DMS153 treated with DMSO at 0.1 percent for 48 hours (cell line): ENCODE measurements around the gene MEIKIN.

Source experiments
- DNase-seq: peaks from one replicate; lab custom pipeline; 2025; ENCODE audit not compliant: unreplicated experiment; lab: John Stamatoyannopoulos, UW

The MEIKIN gene

DNA sequence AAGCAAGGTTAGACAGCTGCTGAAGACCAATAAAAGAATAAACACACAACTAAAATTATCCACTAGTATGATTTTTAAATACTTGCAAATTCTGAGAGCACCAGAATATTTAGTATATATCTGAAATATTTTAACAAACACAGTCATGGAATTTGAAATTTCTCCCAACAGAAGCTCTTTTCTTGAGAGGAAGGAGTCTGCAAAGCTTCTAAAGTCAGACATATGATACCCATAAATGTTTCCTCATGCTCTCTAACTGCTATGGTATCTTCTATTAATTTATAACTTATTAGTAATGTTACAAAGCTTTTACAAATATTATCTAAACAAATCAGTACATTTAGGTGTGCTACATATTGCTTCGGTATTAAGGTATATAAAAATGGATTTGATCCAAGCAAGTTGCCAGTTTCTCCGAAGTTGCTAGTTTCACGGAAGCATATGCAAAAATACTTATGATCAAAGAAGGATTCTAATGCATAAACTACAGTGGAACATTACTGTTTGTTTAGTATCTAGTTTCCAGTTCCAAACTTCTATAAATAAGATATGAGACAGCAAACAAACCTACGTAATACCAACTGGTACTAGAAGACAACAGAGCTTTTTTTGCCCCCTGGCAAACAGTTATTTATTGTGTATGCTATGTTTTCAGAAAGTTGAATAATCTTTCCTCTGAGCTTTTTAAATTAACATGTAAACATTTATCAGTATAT, 170.7 kb downstream of the MEIKIN start:
- DNase-seq = no peak

DNA sequence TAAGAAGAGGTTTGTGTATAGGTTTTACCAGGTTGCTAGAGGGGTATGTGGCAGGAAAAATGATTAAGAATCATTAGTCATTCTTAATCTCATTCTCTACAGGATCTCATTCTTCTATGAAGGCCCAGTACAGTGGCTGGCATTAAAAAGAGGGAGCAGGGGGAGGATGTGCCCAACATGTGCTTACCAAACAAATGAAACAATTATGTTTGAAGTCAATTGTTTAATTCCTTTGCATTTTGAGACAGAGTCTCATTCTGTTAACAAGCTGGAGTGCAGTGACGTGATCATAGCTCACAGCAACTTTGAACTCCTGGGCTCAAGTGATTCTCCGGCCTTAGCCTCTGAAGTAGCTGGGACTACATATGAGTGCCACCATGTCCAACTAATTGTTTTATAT, 171.7 kb downstream of the MEIKIN start:
- no peak for DNase-seq

DNA sequence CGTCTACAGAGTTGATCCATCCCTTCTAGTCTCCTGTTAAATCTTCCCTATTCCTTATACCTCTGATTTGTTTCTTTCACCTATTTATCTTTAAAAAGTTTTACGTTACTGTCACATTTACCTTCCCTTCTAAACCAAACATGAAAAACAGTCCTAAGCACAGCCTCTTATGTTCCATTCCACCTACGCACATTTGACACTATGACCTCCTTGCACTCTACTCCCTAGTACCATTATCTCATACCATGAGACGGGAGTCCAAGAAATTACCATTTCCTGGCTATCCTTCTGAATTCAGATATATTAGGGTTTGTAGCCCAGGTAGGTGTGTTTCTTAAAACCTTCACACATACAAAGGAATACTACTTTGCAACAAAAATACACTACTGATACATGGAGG, 173.8 kb downstream of the MEIKIN start:
- no peak for DNase-seq

DNA sequence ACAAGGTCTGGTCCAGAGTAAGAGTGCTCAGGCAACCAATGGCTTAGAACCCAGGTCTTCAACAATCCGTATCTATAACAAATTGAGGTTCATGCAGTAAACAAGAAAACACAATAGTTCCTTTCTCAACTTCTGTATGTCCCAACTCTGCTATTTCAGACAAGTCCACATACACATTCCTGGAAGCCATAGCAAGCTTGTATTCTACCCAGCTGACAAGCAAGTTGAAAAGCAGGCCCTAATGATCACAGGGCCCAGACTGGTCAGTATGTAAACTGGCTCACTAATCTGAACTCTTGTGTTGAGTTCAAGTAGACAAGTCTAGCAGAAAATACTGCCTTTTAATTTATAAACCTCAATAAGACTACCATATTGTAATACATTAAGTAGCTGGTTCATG, 175.5 kb downstream of the MEIKIN start:
- DNase-seq = no peak

DNA sequence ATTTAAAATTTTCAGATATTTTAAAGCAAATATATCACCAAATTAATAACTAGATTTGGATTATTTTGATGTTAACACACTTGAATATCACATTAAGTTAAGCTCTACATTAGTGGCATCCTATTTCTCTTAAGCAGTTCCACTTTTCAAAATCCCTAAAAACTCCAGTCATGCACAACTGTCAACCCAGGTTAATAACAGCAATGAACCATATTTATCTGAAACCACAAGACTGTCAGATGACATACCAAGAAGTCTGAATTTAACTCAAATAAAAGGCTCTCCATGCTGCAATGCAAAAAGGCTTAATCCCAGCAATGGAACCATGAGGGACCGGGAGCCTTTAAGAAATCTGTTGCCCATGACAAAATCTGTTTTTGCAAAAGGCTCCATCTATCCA, 176.1 kb downstream of the MEIKIN start:
- no peak for DNase-seq

DNA sequence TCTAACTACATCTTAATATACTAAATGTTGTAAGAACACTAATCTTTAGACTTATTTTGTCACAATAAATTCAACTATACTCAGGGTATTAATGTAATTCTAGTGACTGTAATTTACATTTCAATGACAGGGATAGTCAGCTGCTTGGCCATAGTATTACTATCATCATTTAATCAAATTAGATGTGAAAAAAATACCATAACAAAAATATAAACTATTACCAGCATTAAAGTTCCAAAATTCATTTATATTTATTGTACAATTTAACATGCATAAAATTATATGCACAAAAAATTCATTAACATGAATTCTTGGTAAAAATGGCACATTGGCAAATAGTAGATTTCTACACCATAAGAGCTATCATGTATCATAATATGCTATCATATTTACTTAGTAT, 177.6 kb downstream of the MEIKIN start:
- no peak for DNase-seq

DNA sequence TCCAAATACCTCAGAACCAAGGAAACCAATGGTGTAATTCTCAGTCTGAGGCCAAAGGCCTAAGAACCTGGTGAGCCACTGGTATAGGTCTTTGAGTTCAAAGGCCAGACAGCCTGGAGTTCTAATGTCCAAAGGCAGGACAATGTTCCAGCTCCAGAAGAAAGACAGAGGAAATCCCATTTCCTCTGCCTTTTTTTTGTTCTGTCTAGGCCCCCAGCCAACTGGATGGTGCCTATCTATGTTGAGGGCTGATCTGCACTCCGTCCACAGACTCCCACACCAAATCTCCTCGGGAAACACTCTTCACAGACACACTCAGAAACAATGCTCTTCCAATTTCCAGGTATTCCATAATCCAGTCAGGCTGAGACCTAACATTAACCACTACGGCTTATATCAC, 178.8 kb downstream of the MEIKIN start:
- no peak for DNase-seq

DNA sequence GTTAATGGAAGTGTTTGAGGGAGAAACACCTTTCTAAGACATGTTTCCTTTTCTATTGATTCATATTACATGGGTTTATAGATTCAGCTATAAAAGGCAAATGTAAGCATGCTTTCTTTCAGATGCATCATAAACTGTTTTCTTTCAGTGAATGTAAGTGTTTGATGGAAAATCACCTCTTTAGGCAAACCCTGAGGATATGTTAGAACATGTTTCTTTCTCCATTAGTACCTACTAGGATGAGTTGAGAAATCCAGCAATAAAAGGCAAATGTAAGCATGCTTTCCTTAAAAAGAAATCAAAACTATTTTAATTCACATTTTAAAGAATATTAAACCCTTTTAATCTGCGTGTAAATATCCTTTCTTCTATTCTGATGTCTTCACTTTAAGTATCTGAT, 180.2 kb downstream of the MEIKIN start:
- DNase-seq = no peak

DNA sequence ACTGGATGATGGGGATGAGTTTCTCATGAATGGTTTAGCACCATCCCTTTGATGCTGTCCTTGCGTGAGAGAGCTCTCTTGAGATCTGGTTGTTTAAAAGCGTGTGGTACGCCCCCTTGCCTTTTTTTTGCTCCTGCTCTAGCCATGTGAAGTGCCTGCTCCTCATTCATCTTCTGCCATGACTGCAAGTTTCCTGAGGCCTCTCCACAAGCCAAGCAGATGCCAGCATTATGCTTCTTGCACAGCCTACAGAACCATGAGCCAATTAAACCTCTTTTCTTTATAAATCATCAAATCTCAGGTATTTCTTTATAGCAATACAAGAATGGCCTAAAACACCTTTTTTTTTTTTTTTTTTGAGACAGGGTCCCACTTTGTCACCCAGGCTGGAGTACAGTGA, 181.5 kb downstream of the MEIKIN start:
- no peak for DNase-seq

DNA sequence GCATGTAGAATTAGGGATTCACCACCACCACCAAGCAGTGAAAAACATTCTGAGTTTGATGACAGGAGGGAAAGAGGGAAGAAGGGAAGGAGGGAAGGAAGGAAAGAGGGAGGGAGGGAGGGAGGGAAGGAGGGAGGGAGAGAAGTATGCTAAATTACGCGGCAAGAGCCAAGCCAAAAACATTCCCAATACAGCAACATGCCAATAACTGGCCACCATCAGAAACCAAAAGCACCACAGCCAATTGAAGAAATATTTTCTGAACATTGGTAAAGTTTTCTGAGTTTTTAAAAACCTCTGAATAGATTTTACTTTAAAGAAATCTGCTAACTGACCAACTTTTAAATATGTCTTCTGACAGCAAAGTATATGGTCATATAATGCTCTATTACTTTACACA, 184.7 kb downstream of the MEIKIN start:
- no peak for DNase-seq

DNA sequence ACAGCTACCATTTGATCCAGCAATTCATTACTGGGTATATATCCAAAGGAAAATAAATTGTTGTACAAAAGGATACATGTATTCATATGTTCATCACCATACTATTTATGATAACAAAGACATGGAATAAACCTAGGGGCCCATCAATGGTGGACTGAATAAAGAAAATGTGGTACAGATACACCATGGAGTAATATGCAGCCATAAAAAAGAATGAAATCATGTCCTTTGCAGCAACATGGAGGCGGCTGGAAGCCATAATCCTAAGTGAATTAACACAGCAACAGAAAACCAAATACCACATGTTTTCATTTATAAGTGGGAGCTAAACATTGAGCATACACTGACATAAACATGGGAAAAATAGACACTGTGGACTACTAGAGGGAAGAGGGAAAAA, 185.8 kb downstream of the MEIKIN start:
- no peak for DNase-seq

DNA sequence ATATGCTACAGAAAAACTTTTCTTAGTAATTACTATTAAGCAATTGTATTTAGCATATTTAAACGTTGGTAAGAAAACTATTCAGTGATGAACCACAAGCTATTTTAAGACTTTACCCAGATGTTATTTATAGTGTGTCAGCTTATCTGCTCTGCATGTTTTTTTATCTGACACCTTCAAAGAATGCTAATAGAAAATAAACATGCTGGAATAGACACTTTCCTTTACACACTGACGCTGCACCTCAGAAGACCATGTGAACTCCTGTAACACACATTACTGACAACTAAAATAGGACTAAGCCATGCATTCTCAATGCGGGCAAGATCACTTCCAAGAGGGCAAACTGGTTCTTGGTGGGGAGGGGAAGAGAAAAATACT, 187.0 kb downstream of the MEIKIN start:
- DNase-seq = no peak

DNA sequence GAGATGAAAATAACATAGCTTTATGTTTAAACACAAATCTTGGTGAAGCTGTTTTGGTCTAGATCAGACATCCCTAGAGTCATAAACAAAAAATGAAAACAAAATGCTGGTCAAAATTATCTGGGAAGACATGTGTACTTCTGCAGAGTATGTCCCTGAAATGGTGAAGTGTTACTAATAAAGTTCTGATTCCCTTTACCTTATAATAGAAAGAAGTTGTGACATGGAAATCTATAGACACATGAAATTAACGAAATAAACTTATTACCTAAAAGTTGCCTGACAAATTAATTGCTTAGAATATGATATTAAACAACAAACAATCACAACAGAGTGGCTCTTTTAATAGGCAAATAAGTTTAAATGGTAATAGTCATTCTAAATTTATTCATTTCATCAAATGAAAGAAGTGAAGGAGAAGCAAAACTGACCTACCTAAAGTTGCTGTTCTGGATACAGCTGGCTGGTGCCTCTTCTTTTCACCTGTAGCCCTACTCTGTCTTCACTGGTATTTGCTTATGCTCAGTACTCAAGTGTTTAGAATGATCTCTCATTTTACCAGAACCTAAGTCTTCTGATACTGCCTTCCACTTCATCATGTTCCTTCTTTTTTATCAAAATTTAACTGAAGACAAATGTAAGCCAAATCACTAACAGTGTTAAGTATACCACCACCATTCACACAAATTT, 187.5 kb downstream of the MEIKIN start:
- DNase-seq = no peak
